ENCODE data around the gene SLC9A4.

DNA sequence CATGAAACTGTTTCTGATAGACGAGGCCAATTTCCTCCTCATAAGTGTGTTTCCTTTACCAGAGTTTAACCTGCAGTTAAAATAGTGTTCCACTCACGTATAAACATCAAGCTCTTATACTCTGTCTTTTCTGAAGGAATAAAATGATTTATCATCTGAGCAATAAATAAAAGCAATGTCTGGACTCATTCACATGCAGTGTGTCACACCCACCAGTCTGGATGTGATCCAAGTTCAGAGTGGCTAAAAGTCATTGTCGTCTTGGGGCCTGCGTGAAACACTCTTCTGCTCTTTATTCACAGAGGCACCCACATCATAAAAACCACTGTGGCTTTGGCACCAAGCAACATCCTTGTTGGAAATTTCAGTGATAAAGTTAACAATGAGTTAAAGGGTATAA, 19.5 kb upstream of the SLC9A4 start:
- TF ChIP-seq, protein P1, sequence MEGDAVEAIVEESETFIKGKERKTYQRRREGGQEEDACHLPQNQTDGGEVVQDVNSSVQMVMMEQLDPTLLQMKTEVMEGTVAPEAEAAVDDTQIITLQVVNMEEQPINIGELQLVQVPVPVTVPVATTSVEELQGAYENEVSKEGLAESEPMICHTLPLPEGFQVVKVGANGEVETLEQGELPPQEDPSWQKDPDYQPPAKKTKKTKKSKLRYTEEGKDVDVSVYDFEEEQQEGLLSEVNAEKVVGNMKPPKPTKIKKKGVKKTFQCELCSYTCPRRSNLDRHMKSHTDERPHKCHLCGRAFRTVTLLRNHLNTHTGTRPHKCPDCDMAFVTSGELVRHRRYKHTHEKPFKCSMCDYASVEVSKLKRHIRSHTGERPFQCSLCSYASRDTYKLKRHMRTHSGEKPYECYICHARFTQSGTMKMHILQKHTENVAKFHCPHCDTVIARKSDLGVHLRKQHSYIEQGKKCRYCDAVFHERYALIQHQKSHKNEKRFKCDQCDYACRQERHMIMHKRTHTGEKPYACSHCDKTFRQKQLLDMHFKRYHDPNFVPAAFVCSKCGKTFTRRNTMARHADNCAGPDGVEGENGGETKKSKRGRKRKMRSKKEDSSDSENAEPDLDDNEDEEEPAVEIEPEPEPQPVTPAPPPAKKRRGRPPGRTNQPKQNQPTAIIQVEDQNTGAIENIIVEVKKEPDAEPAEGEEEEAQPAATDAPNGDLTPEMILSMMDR (IDR thresholded peaks at IDR 0.05; ENCODE audit: low read depth, low read length, poor library complexity, severe bottlenecking) = no peak
- no peak for TF ChIP-seq EZH2phosphoT487 (IDR thresholded peaks at IDR 0.05; ENCODE audit: borderline replicate concordance, low read length)
